GM19193 (cell line): Measurements from ENCODE around the gene NDST3.

Experiments
- POLR2A ChIP-seq: IDR thresholded peaks from 4 replicates; pipeline ENCODE4 v1.6.1; 2011; ENCODE audit not compliant: insufficient read depth, insufficient read length; ENCODE audit errors: extremely low read depth

Gene NDST3

DNA sequence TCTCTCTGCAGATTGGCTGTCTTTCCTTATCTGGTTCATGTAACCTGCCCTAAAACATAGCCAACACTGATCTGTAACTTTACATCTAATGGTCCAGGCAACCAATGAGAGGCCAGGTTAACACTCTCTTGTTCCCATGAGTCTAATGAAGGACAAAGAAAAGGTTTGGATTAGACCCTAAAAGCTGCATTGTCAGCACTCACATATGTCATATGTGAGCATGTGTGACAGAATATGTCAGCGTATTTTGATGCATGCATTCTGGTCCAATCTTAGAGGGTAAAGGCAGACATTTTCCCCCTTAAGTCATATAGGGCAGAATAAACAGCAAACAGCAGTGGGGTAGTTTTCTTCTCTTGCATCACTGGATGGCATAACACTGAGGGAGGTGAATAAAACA lies 3.7 kb downstream of the NDST3 start:
- TF ChIP-seq POLR2A, result no peak

- no peak for TF ChIP-seq POLR2A
Observed at GRCh38 chr4:118046323-118046722, 12.0 kb downstream of the NDST3 start.

GRCh38 chr4:118047043-118047442 lies 12.8 kb downstream of the NDST3 start:
- TF ChIP-seq POLR2A, result no peak

- TF ChIP-seq POLR2A, result no peak
Observed at GRCh38 chr4:118058955-118059354, 24.7 kb downstream of the NDST3 start.

GRCh38 chr4:118059397-118059796 lies 25.1 kb downstream of the NDST3 start:
- TF ChIP-seq POLR2A, result no peak

DNA sequence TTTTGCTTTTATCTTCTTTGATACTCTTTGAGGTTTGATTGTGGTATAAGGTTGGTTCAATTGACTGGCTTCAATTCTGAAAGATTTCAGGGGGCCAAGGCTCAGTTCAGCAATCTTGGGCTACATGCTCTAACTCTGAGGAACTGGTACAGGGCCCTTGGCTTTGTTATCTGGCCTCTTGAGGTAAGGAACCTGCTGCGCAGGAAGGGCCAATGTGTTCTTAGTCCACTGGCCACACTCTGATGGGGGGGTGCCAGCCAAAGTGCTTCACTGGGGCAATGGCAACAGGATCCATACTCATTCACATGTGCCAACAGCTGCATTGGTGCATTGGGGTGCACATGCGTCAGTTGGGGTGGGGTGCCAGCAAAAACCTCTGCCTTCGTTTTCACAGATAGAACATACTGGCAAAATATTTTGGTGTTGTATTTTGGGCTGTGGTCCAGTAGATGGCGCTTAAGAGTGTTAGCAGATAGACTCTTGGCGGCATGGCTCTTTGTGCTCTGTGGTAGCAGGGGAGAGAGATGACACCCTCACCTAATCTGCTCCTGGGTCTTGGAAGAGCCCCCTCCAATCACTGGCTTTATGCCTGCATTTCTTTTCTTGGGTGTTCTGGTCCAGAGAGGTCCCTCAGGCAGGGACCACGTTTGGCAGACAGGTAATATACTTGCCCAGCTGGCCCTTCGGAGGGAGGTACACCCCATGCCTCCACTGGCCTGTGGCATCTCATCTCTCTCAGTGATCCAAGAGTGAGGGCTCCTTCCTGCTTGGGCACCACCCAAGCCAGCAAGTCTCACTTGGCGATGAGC lies 42.9 kb downstream of the NDST3 start:
- TF ChIP-seq POLR2A, result no peak

DNA sequence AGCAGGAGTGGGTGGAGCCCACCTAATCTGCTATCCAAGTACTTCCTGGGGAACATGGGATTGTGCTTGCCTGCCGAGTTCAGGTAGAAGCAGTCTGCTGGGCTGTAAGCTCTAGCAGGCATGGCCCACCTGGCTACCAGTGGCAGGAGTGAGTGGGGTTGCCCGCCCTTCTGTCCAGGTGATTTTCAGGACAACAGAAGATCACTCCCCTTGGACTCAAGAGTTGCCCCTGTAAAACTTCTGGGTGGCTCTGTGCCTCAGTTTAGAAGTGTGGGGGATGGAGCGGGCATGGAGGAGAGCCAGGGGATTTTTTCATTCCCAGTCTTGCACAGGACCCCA lies 43.5 kb downstream of the NDST3 start:
- TF ChIP-seq POLR2A, result no peak

DNA sequence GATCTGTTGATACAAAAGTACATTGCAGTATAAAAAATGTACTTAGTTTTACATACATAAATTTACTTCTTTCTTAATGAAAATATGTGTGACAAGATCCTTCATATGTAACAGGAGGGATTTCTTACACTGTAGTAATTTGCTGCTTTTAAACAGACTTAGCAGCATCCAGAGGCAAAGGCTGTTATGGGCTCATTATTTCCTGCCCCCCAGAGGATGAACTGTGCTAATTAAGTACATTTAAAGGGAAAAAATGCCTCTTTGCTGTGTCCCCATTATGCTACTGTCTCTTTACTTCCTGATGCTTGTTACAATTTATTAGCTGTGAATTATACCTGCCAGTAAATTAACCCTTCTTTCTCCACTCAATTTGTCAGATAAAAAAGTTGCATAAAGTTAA lies 47.1 kb downstream of the NDST3 start:
- no peak for TF ChIP-seq POLR2A

GRCh38 chr4:118082182-118082581 lies 47.9 kb downstream of the NDST3 start:
- no peak for TF ChIP-seq POLR2A

GRCh38 chr4:118085700-118086099 lies 51.4 kb downstream of the NDST3 start:
- no peak for TF ChIP-seq POLR2A

GRCh38 chr4:118086344-118086743 lies 52.1 kb downstream of the NDST3 start:
- TF ChIP-seq POLR2A, result no peak

DNA sequence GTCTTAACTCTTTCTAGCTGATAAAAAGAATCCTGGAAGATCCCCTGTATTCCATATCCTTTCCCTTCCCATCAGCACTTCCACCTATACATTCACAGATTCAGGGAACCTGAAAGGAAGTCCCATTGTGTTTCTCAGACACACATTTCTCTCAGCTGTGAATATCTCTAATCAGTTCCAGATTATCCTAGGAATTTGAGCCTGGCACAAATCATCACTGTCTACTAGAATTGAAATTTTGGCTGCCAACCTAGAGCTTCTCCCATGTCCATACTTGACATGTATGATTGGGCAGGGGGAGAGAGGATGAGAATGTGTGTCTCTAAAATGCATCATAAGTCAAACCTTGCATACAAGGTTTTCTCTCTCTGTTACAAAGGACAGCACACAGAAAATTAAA lies 53.1 kb downstream of the NDST3 start:
- TF ChIP-seq POLR2A, result no peak

- TF ChIP-seq POLR2A, result no peak
Observed at GRCh38 chr4:118099106-118099505, 64.8 kb downstream of the NDST3 start.

GRCh38 chr4:118102195-118102594 lies 67.9 kb downstream of the NDST3 start:
- no peak for TF ChIP-seq POLR2A

DNA sequence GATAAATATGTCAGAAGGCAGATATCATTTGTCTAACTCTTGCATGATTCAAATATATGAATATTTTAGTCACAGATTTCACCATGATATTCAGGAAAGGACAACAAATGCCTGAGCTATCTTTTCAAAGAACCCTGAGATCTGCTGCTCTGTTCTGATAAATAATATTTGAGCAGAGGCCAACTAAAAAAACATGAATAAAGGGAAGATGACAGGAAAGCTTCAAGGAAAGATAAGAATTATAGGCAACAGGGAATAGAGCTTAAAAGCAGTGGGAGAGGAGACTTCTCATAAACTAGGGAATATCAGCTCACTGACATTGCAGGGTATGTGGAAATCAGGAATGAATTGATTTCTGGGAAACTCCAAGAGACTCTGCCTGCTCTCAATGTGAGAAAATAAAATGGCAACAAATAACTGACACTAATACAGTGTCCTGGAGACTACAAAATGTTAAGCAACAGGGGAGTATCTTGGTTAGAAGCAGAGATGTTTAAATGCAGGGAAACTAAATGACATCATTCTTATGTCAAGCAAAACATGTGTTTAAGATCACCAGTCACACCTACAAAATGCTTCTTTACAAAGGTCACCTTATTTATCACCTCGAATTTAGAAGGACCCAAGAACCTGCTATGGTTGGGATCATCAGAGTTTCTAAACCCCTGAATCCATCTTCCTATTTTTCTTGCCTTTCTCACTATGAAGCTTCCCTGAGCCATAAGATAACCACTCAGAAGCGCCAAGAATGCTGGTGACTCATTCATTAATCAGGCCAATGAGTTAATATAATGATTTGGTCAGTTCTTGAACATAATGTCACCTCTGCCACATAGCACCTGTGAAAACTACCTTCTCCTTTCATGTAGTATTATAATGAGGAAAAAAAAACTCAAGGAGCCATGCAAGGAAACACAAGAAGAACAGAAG lies 78.1 kb downstream of the NDST3 start:
- no peak for TF ChIP-seq POLR2A

- no peak for TF ChIP-seq POLR2A
Observed at GRCh38 chr4:118113220-118113619, 78.9 kb downstream of the NDST3 start.
